Spleen (tissue), 7 donors: ENCODE measurements around the gene CORO6.

ENCODE experiments used
- POLR2AphosphoS5 ChIP-seq, 3 donors: sonication (generic); formaldehyde crosslinking; IDR thresholded peaks; one replicate each; pipeline ENCODE4 v1.5.1; 2017; ENCODE audit warnings: antibody characterized with exemption in 3 of 3
- TF ChIP-seq, protein P1 (sequence below), 11 experiments: fragments of 200-600 bp in 7 of 11; fragments of 450-650 bp in 4 of 11; sonication (generic) in 4 of 11; IDR thresholded peaks in 8 of 11; conservative IDR thresholded peaks in 3 of 11; 1 replicate in 7 of 11; 2 replicates in 4 of 11; pipeline versions ENCODE4 v1.4.0 to v1.8.0; 2016 to 2021; ENCODE audit warnings: antibody characterized with exemption in 11 of 11, inconsistent platforms in 4 of 11, mild to moderate bottlenecking in 1 of 11
- donor health status: DM: no; HTN: no; CAD: no; lungs with moderate emphysema.
- donor health status: DM: no; HTN: no; CAD: no.
- donor health status: DM: no; HTN: no; CAD: no.

GRCh38 chr17:29643817-29644160 lies 21.1 kb upstream of the CORO6 start:
- TF ChIP-seq, protein P1, sequence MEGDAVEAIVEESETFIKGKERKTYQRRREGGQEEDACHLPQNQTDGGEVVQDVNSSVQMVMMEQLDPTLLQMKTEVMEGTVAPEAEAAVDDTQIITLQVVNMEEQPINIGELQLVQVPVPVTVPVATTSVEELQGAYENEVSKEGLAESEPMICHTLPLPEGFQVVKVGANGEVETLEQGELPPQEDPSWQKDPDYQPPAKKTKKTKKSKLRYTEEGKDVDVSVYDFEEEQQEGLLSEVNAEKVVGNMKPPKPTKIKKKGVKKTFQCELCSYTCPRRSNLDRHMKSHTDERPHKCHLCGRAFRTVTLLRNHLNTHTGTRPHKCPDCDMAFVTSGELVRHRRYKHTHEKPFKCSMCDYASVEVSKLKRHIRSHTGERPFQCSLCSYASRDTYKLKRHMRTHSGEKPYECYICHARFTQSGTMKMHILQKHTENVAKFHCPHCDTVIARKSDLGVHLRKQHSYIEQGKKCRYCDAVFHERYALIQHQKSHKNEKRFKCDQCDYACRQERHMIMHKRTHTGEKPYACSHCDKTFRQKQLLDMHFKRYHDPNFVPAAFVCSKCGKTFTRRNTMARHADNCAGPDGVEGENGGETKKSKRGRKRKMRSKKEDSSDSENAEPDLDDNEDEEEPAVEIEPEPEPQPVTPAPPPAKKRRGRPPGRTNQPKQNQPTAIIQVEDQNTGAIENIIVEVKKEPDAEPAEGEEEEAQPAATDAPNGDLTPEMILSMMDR (IDR thresholded peaks at IDR 0.05 in 8 of 11, conservative IDR thresholded peaks at IDR 0.05 in 3 of 11) = no peak
- no peak for TF ChIP-seq POLR2AphosphoS5 (IDR thresholded peaks at IDR 0.05)
